Measurements from ENCODE around the gene CALHM5.

CALHM5 gene

GRCh38 chr6:116512111-116512559 lies 696 bp downstream of the CALHM5 start:
- DNase-seq = no peak

- no peak for DNase-seq
These were observed 1.3 kb downstream of the CALHM5 start for GRCh38 chr6:116512734-116513133.

- DNase-seq = no peak
These were observed 1.9 kb downstream of the CALHM5 start for GRCh38 chr6:116513224-116513875.

GRCh38 chr6:116514111-116514510 lies 2.7 kb downstream of the CALHM5 start:
- DNase-seq = no peak

DNA sequence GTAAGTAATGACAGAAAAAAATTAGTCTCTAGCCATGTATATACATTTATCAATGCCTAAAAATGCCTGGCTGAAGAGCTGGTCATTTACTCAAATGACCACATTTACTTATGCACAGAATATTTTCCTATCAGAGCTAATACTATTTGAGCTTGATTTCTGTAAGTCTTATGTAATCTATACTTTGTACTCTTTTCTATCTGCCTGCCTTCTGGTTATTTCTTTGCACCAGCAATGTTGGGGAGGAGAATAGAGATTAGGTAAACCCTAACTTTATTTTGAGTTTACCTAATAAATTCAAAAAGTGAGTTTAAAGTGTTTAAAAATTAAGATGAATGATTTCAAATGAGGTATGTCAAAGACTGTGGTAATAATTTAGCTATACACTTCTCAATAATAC lies 3.7 kb downstream of the CALHM5 start:
- no peak for DNase-seq

DNA sequence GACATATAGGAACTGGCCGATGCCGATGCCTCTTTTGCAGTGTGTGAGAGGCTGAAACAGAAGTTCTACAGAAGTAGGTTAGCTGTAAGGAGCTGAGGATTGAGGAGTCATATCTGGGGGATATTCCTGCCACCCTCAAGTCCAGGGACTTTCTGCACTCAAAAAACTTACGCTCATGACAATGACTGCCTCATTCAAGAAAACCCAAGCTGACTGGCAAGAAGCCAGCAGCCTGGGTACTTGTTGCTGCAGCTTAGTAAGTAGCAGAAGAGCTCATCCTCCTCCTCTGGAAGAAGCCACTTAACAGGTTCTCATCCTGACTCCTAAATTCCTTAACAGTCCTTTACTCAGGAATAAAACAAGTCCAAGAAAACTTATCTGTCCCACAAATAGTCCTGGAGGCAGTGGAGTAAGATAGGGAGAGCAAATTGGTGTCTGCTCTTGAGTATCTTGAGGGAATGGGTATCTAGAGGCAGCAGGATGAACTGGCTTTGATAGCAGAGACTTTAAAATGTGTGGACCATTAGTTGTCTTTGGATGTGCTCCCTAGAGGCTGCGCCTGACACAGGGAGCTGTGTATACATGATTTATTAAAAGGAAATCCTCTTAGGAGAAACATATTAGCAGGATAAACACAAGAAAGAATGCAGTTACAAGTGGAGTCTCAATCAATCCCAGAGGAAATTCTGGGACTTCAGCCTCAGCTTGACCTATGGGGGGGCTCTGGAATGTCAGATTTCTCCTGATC lies 7.4 kb downstream of the CALHM5 start:
- no peak for DNase-seq

DNA sequence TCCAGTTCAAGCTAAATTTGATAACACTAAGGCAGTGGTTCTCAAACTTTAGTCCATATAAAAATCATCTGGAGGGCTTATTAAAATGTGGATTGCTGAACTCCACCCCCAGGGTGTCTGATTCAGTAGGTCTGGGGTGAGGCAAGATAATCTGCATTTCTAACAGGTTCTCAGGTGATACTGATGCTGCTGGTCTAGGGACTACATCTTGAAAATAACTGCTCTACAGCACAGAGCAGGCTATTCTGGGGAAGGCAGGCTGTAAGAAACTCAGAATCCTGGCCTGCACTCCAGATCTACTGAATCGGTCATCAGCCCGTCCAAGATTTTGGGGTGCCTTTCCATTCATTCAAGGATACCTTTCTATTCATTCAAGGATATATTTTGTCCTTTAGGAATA lies 11.5 kb downstream of the CALHM5 start:
- DNase-seq = no peak

GRCh38 chr6:116524236-116524635 lies 12.8 kb downstream of the CALHM5 start:
- DNase-seq = no peak

- DNase-seq = no peak
These were observed 16.7 kb downstream of the CALHM5 start for GRCh38 chr6:116528133-116528532.

DNA sequence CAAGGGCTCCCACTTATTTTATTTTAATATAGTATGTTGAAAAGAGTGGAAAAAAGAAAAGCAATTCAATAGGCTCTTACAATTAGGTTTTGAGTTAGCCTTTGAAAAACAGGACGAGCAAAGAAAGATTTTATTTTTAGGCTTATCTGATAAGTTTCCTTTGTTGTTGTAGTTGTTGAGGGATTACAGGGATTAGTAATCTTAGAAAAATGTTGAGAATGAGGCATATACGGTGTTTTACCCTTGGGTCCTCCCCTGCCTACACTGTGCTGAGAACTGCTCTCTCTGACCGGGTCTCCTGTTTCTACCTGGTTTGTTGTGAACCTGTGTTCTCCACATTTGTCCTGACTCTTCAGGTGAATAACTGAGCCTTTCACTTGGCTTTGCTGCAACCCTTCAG lies 17.3 kb downstream of the CALHM5 start:
- no peak for DNase-seq

- DNase-seq = no peak
These were observed 18.2 kb downstream of the CALHM5 start for GRCh38 chr6:116529466-116530290.

- DNase-seq = no peak
These were observed 19.0 kb downstream of the CALHM5 start for GRCh38 chr6:116530436-116530835.

DNA sequence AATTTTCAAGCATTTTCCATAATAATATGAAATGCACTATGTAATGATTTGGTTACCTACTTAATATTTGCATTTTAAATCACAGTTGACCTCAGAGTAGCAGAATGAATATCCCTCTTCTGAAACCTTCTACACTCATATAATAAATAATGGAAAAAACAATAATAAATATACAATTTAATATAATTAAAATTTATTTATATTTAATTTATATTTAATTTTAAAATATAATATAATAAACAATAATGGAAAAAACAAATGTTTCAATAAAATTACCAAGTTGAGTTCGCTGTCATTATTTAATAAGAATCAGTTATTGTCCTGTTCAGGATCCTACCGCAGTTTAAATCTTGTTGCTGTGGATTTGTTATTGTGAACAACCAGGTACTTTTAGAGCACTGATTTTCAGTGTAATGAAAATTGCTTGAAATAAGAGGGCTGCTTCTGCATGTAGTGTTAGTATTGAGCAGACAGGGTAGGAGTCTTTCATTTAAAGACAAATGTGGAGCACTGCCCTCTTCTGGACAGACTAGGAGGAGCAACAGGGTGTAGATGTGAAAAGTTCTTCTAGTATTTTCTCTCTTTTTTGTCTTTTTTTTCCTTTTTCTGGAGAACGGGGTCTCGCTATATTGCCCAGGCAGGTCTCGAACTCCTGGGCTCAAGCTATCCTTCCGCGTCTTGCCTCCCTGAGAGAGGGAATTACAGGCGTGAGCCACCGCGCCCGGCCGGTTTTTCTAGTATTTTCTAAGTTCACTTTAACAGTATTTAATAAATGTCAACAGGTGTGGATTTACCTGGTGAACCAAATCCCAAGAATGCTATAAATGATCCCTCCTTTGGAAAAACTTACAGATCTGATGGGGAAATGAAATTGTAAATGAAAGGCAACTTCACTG lies 20.5 kb downstream of the CALHM5 start:
- no peak for DNase-seq

DNA sequence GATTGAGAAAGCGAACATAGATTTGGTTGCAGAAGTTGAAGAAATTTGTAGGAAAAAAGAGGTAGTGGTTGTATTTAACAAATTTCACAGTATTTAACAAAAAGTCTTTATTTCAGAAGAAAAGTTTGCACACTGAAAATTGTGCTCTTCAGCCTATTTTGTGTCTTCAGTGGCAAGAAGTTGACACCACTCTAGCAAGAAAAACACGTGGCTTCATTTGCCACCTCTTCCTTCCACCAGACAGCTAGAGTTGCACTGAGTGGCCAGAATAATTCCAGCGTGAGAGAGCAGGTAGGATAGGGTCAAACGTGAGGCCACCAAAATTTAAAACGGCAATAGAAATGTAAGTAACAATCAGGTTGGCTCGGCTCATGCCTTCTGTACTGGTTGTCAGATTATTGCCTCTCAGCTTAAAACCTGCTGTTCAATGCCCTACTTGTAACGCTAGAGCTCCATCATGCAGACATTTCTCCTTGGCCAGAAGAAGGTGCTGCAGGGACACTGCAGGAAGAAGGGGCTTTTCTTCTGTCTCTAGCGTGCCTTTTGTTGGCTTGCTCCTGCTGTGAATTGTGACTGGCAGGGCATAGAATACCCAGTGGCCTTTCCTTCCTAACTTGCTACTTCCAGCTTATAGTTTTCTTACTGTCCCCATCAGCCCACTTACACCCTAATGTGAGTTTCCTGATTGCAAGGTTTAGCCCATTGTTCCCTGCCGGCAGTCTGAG lies 22.0 kb downstream of the CALHM5 start:
- DNase-seq = no peak

DNA sequence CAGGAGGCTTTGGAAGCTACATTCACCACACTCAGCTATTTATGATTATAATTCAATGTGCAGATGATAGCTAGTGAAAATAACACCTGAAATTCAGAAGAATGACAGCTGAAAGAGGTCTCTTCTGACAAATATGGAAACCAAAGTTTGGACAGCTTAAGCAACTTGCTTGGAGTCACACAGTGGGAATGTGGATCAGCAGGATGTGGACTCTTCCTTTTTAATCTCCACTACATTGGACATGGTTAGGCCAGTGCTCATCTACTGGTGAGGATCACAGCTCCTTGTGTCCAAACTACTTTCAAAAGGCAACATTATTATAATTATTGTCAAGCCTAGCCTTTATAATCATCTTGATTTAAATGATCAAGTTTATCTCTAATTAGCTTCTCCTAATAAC lies 23.7 kb downstream of the CALHM5 start:
- no peak for DNase-seq

GRCh38 chr6:116536216-116536621 lies 24.8 kb downstream of the CALHM5 start:
- DNase-seq = no peak

DNA sequence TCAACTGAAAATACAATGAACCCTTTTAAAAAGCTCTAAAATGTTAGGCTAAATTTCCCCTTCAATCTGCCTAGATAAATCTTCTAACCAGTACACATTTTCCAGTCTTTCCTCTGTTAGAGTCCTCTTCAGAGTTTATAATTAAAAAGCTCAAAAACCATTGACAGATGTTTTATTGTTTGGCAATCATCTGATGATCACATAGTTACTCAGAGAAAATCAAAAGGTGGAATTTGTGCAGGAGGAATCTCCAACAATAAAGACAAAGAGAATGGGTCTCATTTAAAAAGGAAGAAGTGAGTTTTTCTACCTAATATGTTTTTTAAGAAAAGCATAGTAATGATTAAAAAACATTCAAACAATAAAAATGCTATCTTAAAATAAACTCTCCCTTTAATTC lies 31.0 kb downstream of the CALHM5 start:
- DNase-seq = no peak

DNA sequence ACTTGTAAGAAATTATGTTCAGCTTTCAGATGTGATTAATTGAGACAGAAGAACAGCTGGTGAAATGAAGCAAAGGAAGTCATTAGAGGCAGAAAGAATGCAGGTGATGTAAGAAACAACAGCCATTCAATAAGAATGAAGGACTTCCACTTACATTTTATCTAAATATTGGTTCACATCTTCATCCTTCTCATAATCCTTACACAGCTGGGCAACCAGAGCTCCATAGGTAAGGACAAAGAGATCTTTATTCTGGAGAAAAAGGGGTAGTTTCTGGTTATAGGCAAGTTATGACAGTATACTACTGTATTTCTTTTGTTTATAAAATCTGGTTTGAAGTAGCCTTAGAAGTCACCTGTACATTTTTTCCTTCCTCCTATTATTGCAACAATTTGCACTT lies 31.7 kb downstream of the CALHM5 start:
- no peak for DNase-seq

DNA sequence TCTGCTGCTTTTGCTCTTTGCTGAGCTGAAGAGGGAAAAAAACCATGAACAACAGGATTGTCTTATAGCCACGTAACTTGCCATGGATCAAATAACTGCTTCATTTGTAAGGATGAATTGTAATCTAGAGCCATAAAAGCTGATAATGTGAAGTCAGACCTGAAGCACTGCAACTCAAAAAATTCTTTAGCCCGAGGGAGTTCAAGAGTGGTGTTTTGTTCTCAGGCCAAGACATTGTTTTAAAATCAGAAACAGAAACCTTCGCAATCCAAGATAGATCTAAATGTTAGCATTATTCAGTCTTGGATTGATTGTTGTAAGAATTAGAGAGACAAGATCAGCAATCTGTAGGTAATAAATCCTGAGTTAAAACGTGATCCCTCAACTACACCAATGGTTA lies 34.2 kb downstream of the CALHM5 start, which contains the start of gene TRAPPC3L:
Gene TRAPPC3L, minus strand, starts transcription at position 34 of the 400 bp plus-strand sequence. CDS start 170 bp downstream, outside the sequence.
- DNase-seq = no peak

GRCh38 chr6:116547358-116547757 lies 35.9 kb downstream of the CALHM5 start:
- DNase-seq = no peak

DNA sequence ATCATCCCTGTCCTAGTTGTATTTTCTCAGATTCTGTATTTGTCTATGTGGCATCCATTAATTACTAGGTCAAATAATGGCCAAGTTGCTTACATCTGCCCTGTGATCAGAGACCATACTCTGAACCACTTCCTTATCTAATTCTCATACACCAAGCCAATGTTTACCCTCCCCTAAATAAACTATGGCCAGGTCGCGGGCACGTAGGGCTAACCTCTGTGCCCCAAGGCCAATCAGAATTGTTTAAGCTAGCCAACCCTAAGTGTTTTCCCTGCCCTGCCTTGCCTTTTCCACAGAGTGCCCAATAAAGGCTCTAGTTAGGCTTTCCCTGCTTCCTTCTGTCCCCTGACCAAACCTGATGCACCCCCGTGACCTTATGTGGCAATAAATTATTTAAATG lies 39.4 kb downstream of the CALHM5 start:
- no peak for DNase-seq

DNA sequence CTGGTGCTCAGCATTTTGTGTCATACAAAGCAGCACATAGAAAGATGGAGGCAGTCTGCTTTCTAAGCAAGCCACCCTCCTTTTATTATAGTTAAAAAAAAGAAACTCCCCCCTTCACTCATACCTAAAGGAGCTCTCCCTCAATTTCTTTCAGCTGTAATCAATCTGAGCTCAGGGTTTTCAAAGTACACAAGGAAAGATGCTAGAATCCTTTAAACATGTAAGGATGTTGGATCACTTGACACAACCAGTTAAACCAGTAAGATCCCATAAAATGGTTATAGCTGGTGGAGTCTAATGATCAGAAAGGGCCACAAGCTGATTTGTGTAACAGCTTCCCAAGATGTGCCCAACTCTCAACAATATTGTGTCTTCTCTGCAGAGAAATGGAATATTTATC lies 42.0 kb downstream of the CALHM5 start, which contains the start of gene CALHM4:
Gene CALHM4, plus strand, starts transcription at position 301 of the 400 bp plus-strand sequence. Its CDS starts 43 bp downstream, at position 344.
- DNase-seq = no peak
